CD1c-positive myeloid dendritic cell (primary cell): Measurements from ENCODE around the gene PBXIP1.
"Not testable (repeated sequence)": the region's sequence is repeated elsewhere in the genome, so short reads cannot be mapped to it uniquely, and the experiment has no call there.

Experiments used
- DNase-seq: peaks from one replicate; pipeline ENCODE4 v3.0.0-alpha.2; 2016; ENCODE audit errors: extremely low spot score

PBXIP1 gene

GRCh38 chr1:154994591-154994990 is 38.7 kb upstream of the PBXIP1 start:
- no peak for DNase-seq

GRCh38 chr1:154994269-154994587 is 38.3 kb upstream of the PBXIP1 start:
- DNase-seq, result no peak

- DNase-seq, result no peak
Measured at GRCh38 chr1:154993572-154994268, 37.8 kb upstream of the PBXIP1 start, which contains the start of gene LENEP. LENEP (plus strand) TSS chr1:154993586; CDS start chr1:154993608, 22 bp downstream.

GRCh38 chr1:154992721-154993571 is 37.0 kb upstream of the PBXIP1 start:
- no peak for DNase-seq

DNA sequence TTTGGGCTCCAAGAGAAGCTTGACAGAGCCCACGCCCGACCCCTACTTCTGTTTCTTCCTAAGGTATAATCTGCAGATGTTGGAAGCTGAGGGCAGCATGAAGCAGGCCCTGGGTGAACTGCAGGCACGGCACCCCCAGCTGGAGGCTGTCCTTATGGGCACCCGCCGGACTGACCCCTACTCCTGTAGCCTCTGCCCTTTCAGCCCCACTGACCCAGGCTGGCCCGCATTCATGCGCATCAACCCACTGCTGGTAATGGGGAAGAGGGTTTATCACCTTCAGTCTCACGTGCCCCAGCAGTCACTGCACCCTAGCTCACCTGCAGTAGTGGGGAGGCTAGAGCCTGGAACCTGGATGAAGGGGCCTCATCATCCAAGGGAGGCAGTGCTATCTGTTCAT is 34.4 kb upstream of the PBXIP1 start:
- DNase-seq, result no peak

DNA sequence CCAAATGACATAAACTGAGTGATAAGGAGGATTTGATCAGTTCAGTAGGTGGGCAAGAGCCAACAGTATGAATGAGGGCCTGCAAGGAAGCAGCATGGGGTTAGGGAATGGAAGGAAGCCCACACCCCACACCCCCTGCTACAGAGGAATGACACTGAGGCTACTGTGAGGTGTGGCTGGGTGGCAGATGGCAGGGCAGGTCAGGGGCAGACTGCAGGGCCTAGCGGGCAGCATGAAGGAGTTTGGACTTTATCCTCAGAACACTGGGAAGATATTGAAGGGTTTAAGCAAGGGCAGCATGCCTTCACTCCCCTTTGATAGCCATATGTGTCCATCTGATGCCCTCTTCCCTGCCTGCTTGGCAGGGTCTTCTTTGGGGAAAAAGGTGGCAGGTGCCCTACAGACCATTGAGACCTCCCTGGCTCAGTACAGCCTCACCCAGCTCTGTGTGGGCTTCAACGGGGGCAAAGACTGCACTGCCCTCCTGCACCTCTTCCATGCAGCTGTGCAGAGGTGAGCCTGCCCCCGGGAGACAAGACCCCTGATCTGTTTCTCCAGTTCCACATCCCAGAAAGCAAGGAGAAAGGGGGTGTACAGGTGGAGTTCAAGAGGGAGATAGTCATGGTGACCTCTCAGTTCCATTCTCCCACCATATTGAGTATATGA is 33.4 kb upstream of the PBXIP1 start:
- no peak for DNase-seq

- no peak for DNase-seq
Measured at GRCh38 chr1:154988058-154988954, 32.4 kb upstream of the PBXIP1 start.

- DNase-seq, result no peak
Measured at GRCh38 chr1:154987326-154987725, 31.4 kb upstream of the PBXIP1 start.

DNA sequence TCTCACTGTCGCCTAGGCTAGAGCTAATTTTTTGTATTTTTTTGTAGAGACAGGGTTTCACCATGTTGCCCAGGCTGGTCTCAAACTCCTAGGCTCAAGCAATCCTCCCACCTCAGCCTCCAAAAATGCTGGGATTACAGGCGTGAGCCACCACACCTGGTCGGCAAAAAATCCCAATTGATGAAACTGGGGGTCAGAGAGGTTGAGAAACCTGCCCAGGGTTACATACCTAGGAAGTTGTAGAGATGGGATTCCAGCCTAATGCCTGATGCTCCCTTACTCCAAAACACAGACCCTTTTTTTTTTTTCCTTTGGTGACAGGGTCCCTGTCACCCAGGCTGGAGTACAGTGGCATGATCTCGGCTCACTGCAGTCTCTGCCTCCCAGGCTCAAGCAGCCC is 30.8 kb upstream of the PBXIP1 start:
- DNase-seq, result not testable (repeated sequence)

DNA sequence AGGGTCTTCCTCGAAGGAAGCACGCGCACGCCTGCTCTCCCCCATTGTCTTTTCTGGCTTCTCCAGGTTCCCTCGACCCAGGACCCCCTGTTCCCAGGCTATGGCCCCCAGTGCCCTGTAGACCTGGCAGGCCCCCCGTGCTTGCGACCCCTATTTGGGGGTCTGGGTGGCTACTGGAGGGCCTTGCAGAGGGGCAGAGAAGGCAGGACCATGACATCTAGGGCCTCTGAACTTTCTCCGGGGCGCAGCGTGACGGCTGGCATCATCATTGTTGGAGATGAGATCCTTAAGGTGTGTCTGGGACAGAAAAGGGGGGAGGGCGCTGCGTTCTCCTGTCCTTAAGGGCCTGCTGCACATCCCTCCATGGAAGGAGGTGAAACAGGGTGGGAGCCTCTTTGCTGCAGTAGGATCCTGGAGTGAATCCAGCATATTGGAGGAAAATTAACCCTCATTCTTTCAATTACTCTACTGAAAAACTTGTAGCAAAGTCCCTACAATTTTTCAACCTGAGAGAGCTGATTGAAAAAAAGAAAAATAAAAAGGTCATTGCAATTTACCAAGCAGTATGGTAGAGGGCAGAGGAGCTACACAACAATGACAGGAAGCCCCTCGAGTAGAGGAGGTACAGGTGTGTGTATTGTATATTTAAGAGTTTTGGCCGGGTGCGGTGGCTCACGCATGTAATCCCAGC is 28.0 kb upstream of the PBXIP1 start:
- DNase-seq, result no peak

- peak; percentile 99 for DNase-seq
Measured at GRCh38 chr1:154982897-154983648, 27.2 kb upstream of the PBXIP1 start, which contains the start of gene FLAD1. FLAD1 (plus strand) TSS chr1:154983344; CDS start chr1:154983695, 351 bp downstream.

DNA sequence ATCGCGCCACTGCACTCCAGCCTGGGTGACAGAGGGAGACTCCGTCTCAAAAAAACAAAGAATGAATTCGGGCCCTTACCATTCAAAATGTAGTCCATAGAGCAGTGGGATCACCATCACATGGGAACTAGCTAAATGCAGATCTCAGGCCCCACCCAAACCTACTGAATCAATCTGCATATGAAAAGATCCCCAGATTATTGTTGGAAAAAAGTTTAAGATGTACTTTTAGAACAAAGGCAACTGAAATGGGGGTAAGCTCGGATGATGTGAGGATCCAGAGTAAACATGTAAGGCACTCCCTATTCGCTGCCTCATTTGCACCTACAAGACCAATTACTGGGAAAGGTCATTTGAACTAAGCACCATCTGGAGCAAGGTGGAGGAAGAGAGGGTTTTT is 26.4 kb upstream of the PBXIP1 start:
- no peak for DNase-seq

GRCh38 chr1:154978360-154978759 is 22.5 kb upstream of the PBXIP1 start:
- no peak for DNase-seq

GRCh38 chr1:154977762-154978161 is 21.9 kb upstream of the PBXIP1 start:
- not testable (repeated sequence) for DNase-seq

- DNase-seq, result peak; percentile 73
Measured at GRCh38 chr1:154975409-154976059, 19.6 kb upstream of the PBXIP1 start.

GRCh38 chr1:154974808-154975408 is 19.0 kb upstream of the PBXIP1 start:
- DNase-seq, result peak; percentile 99

DNA sequence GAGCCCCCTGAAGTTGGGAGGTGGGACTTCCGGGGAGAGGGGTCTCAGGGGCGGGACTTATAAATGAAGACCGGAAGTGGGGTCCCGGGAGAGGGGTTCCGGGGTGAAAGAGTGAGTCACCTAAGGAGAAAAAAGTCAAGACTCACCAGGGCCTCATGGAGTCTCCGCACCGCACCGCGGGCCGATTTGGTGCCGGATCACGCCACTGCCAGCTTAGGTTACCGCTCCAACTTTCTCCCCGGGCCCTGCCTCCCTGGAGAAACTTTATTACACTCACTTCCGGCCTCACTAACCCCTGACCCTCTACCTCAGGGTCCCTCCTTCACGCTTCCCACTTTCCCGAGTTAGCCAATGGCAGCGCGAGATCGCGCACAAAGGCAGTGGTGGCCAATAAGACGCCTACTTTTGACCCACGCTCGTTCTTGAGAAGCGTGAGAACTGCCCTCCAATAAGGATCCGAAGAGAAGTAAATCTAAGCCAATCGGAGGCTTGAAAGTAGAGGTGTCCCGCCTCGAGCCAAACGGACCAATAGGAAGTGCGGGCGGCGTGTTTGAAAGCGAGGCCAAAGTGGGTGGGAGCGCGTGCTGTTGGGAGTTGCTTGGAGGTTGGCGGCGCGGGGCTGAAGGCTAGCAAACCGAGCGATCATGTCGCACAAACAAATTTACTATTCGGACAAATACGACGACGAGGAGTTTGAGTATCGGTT is 18.4 kb upstream of the PBXIP1 start, which contains the start of gene CKS1B:
Gene CKS1B, plus strand, starts transcription at position 580 of the 706 bp plus-strand sequence. Its CDS starts 65 bp downstream, at position 645.
- DNase-seq, result peak; percentile 100

DNA sequence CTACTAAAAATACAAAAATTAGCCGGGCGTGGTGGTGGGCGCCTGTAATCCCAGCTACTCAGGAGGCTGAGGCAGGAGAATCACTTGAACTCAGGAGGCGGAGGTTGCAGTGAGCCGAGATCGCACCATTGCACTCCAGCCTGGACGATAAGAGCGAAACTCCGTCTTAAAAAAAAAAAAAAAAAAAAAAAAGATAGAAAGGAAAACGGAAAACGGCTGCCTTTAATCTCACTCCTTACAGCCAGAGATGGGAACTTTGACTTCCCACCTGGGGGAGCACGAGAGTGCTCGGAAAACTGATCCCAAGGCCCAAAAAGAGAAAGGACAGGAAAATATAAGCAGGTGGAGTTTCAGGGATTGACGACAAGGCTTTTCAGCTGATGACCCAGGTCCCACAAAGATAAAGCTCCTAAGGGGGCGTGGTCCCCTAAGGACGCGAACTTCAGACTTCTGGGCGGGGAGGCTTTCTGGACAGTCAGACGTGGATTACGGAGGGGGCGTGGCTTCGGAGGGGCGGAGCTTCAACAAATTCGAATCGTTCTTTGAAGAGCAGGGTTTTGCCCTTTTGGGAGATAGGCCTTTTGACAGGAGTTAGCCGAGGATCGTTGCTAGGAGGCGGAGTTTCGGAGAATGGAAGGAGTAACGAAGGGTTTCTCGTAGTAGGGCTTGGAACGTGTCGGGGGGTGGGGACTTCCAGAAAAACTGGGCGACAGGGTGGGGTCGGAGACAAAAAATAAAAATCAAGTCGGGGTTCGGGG is 17.6 kb upstream of the PBXIP1 start:
- peak; percentile 96 for DNase-seq
